GM19395 (cell line): Measurements from ENCODE around the gene MARCHF9.

Experiments used
- ATAC-seq: cut with Tn5 transposase; IDR thresholded peaks from one replicate; pipeline ENCODE4 v1.9.1; 2021; ENCODE audit warnings: mild to moderate bottlenecking, moderate library complexity; ENCODE audit not compliant: unreplicated experiment

MARCHF9 gene

GRCh38 chr12:57736741-57737466, 18.0 kb upstream of the MARCHF9 start:
- ATAC-seq, result no peak

- ATAC-seq, result no peak
Measured at GRCh38 chr12:57737467-57738460, 17.1 kb upstream of the MARCHF9 start.

- ATAC-seq, result no peak
Measured at GRCh38 chr12:57738661-57739237, 16.2 kb upstream of the MARCHF9 start, which contains the start of gene AGAP2. TSS of gene AGAP2 (minus strand) at chr12:57738742. CDS start at chr12:57738246, 496 bp downstream.

DNA sequence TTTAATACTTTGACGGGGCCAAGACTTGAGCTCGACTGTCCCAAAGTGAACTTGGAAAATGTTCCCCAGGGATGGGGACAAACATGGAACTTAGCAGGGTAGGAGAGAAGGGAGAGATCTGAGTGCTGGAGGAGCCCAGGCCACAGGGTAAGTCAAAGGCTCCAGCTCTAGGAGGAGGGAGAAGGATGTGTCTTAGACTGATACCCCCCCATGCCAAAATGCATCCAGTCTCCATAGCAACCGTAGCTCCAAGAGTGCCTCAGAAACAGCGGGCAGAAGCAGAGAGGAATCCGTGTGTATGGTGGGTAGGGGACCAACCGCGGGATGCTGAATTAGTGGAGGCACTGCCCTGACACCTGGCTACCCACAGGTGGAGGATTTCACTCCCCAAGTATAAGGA, 15.5 kb upstream of the MARCHF9 start:
- ATAC-seq, result no peak

DNA sequence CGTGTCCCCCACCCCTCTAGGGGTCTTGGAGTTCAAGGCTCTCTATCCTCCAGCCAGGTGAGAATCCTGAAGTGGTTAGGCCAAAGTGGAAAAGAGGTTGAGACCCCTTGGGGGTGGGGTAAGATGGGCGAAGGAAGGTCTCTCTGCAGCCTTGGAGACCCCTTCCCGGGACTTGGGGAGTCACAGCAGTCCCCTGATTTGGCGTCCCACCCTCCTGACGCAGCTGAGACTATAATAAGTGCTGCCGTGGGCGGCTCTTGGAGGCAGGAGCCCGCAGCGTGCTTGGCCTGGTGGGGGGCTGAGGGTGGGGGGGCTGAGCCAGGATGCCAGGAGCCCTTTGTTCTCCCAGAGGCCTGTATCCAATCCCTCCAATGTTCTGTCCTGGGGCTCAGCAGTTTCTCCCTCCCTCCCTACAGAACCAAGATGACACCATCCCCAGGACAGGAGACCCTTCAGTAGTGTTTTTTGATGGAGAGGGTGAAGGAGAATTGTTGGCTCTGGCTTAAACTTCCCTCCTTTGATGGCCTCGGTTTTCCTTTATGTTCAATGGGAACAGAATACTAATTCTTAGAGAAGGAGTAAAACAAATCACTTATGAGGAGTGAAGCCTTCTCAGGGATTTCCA, 14.9 kb upstream of the MARCHF9 start:
- ATAC-seq, result no peak

GRCh38 chr12:57740656-57741412, 14.1 kb upstream of the MARCHF9 start:
- ATAC-seq, result peak; percentile 56

GRCh38 chr12:57741413-57741789, 13.5 kb upstream of the MARCHF9 start:
- no peak for ATAC-seq

GRCh38 chr12:57741844-57742738, 12.8 kb upstream of the MARCHF9 start:
- ATAC-seq, result peak; percentile 62

DNA sequence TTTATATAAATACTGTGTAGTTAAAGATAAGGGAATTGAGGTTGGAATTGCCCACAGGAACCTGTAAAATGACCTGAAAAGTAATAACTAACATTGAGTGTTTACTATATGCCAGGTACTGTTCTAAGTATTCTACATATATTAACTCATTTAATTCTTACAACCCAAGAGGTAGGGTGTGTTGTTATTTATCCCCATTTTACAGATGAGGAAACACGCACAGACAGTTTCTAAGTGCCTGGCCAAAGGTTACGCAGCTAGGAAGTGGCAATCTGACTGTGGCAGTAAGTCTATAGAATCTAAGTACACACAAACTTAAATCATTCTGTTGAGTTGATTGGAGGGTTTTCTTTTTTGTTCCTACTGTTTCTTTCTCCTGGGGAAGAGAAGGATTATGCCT, 11.1 kb upstream of the MARCHF9 start:
- no peak for ATAC-seq

DNA sequence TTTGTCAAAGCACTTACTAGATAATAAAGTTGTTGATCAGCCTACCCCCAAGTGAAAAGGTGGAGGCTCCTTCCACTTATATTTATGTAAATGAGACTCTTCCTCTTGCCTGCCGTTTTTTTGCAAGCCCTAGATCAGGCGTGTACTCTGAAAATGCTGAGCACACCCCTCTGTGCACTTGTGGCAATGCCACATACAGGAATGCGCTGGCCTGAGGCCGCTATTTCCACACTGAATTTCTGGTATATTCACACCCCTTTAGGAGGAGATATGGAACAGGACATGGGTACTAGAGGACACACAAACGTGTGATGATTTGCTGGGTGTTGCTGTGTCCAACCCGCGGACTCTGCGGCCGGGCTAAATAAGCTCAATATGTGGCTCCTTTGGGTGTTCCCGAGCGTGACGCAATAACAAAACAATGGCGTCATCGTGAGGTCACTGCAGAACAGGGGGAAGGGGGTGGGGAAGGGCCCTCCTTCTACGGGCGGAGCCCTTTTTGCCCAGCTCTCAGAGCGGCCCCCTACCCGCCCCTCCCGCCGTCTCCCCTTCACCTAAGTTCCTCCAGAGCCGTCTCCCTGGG, 10.6 kb upstream of the MARCHF9 start:
- ATAC-seq, result peak; percentile 34

DNA sequence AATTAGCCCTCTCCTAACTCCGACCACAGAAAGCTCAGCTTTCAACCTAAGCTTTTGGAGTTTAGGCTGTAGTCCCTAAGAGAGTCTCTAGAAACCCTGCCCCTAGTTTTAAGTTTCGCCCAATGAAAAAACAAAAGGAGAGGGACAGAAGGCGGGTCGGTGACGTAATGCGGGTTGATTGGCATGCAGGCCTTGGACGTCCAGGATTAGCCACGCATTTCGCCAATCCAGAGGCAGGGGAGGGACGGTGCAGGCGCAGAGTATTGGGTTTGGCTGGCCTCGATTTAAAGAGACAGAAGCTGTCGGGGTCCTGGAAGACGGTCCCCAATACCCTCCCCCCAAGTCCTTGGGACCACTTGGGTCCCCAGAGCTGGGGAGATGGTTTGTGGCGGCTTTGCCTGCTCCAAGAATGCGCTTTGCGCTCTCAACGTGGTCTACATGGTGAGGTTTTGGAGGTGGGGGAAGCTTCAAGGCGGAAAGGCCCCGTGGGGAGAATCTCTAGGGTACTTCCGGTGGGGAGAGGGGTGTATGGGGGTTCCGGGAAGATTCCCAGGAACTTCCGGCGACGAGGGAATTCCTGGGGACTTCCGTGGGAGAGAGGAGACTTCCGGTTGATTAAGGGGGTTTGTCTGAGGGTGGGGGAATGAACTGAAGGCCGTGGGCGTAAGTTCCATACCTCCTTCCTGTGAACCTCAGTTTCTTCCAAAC, 10.0 kb upstream of the MARCHF9 start, which contains the start of gene TSPAN31:
TSS of gene TSPAN31 (plus strand) at position 263 of the 708 bp plus-strand sequence. CDS start at position 379, 116 bp downstream.
- ATAC-seq, result peak; percentile 85

- no peak for ATAC-seq
Measured at GRCh38 chr12:57745485-57745881, 9.4 kb upstream of the MARCHF9 start.

DNA sequence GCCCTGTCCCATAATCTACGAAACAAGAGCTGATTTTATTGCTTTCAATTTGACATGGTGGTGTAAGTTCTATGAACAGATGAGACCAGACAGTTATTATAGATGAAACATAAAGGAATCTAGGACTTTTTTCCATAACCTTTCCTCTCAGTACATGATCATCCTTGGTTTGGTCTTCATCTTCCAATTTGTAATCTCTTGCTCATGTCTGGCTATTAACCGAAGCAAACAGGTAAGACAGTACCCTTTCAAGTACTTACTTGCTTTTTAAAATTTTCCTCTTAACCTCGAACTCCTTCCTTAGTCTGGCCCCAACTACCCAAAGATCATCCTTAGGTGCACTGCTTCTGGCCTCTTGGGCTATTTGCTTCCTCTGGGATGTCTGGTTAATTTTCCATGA, 8.9 kb upstream of the MARCHF9 start:
- no peak for ATAC-seq

DNA sequence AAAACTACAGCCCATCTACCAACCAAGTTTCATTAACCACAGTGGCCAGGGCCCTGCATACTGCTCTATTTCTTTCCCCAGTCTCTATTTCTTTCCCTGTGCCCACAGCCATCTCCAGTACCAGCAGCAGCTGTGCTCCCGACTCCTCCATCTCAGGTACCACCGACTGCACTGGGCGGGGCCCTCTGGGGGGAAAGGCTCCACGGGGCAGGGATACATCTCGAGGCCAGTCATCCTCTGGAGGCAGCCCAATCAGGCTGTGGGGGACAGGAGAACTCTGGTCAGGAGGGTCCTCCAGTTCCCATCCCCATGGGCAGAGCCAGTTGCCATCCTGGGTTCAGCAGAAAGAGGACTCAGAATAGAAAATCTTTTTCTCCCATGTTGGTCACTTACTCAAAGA, 5.8 kb upstream of the MARCHF9 start:
- no peak for ATAC-seq

DNA sequence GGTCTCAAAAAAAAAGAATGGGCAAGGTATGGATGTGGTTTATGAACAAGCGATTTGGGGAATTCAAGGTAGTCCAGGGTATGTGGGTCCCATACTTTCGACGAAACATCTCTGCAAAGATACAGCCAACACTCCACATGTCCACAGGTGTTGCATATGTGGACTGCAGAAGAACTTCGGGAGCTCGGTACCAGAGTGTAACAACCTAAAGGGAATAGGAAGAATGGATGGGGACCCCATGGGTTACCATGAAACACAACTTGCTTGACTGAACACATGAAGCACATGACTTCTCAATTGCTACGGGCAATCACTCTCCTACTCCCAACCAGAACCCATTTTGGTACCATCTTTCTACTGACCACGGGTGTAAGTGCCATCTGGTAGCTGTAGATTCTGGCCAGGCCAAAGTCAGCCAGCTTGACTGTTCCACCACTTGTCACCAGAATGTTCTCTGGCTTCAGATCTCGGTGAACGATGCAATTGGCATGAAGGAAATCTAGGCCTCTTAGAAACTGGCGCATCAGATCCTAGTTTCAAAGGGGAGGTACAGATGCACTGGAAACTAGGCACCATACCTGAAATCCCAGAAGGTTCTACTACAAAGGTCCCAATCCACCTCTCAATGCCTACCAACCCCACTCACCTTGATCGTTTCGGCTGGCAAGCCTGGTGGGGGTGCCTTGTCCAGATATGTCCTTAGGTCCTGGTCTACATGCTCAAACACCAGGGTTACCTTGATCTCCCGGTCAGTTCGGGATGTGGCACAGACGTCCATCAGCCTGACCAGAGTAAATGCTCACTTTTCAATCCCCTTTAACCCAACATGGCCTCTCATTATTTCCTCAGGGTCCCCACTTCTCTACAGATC, 4.1 kb upstream of the MARCHF9 start:
- ATAC-seq, result no peak

DNA sequence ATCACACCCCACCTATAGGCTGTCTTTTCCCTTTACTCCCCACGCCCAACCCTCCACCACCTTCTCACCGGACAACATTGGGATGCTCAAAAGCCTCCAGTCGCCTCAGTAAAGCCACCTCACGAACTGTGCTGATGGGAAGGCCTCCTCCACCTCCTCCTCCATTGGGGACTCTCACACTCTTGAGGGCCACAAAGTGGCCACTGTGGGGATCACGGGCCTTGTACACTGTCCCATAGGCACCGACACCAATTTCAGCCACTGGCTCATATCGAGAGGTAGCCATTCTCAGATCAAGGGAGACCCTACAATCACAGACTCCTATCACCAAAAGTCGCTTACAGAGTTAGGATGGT, 3.5 kb upstream of the MARCHF9 start:
- ATAC-seq, result no peak
